Fibroblast of skin of left biceps (primary cell): ENCODE results near the gene BDNF.

ENCODE experiments used
- DNase-seq, 2 experiments: peaks; one replicate each; pipeline ENCODE4 v3.0.0-alpha.2; 2013; ENCODE audit warnings: low read depth in 2 of 2

The BDNF gene

GRCh38 chr11:27626269-27626937 lies 73.9 kb downstream of the BDNF start:
- no peak for DNase-seq

GRCh38 chr11:27625347-27625912 lies 74.8 kb downstream of the BDNF start:
- no peak for DNase-seq

GRCh38 chr11:27623945-27624523 lies 76.2 kb downstream of the BDNF start:
- no peak for DNase-seq

- no peak for DNase-seq
Observed at GRCh38 chr11:27622541-27623300, 77.5 kb downstream of the BDNF start.

- DNase-seq = no peak
Observed at GRCh38 chr11:27621405-27622161, 78.7 kb downstream of the BDNF start.

GRCh38 chr11:27619763-27620335 lies 80.4 kb downstream of the BDNF start:
- no peak for DNase-seq

- no peak for DNase-seq
Observed at GRCh38 chr11:27619039-27619574, 81.1 kb downstream of the BDNF start.

GRCh38 chr11:27618281-27618915 lies 81.9 kb downstream of the BDNF start:
- no peak for DNase-seq

- DNase-seq = no peak
Observed at GRCh38 chr11:27616711-27617110, 83.5 kb downstream of the BDNF start.

- DNase-seq = no peak
Observed at GRCh38 chr11:27615833-27616232, 84.4 kb downstream of the BDNF start.

- no peak for DNase-seq
Observed at GRCh38 chr11:27614092-27614491, 86.2 kb downstream of the BDNF start.

GRCh38 chr11:27612932-27613880 lies 87.0 kb downstream of the BDNF start:
- peak; percentile 18 to 33 for DNase-seq

- no peak for DNase-seq
Observed at GRCh38 chr11:27611947-27612455, 88.3 kb downstream of the BDNF start.

GRCh38 chr11:27611390-27611789 lies 88.9 kb downstream of the BDNF start:
- DNase-seq = no peak

GRCh38 chr11:27610946-27611345 lies 89.3 kb downstream of the BDNF start:
- no peak for DNase-seq

- no peak for DNase-seq
Observed at GRCh38 chr11:27610280-27610679, 90.0 kb downstream of the BDNF start.

GRCh38 chr11:27608951-27609350 lies 91.3 kb downstream of the BDNF start:
- DNase-seq = no peak

- no peak for DNase-seq
Observed at GRCh38 chr11:27605422-27605821, 94.8 kb downstream of the BDNF start.
